Heart left ventricle (tissue), 13 donors: Measurements from ENCODE around the gene C1QTNF2.

Experiments
- POLR2A ChIP-seq, 2 donors: fragments of 450-650 bp; IDR thresholded peaks; one replicate each; pipeline ENCODE4 v1.6.1; 2017; ENCODE audit warnings: antibody characterized with exemption in 2 of 2, mild to moderate bottlenecking in 2 of 2, moderate library complexity in 2 of 2
- TF ChIP-seq, protein P1 (sequence below), 12 donors: fragments of 200-600 bp; sonication (generic) in 4 of 12; IDR thresholded peaks; one replicate each; pipeline versions ENCODE4 v1.5.0 to v1.8.0; 2018 to 2022; ENCODE audit warnings: antibody characterized with exemption in 12 of 12, mild to moderate bottlenecking in 5 of 12
- donor health status: ischemic (EF 13 %, LVEDD 7.1; RV severe dilation, severe dysfunction).
- donor health status: DM: no; HTN: yes; CAD: no.
- donor health status: DM: no; HTN: no; CAD: no.
- donor health status: ischemic (EF 25% LVEDD 6.9; RV normal size, moderate dysfunction).
- donor health status: ischemic (EF 25% LVEDD 5.7; RV mildly dilated, moderate dysfunction).
- donor health status: ischemic (EF 35%, LVEDD 5.7; RV mildly dilated, moderate dysfunction).
- donor health status: nonischemic (EF 11% LVEDD 7.7; RV severe dilation, severe dysfunction).
- donor health status: DM: yes; HTN: yes; CAD: no.
- donor health status: PGD.
- donor health status: ischemic (EF 29% LVEDD 5.4; RV normal size, mild dysfunction).
- donor health status: nonischemic (EF 23%, LVEDD 6.1; RV moderate dilation, normal function).

- TF ChIP-seq, protein P1, sequence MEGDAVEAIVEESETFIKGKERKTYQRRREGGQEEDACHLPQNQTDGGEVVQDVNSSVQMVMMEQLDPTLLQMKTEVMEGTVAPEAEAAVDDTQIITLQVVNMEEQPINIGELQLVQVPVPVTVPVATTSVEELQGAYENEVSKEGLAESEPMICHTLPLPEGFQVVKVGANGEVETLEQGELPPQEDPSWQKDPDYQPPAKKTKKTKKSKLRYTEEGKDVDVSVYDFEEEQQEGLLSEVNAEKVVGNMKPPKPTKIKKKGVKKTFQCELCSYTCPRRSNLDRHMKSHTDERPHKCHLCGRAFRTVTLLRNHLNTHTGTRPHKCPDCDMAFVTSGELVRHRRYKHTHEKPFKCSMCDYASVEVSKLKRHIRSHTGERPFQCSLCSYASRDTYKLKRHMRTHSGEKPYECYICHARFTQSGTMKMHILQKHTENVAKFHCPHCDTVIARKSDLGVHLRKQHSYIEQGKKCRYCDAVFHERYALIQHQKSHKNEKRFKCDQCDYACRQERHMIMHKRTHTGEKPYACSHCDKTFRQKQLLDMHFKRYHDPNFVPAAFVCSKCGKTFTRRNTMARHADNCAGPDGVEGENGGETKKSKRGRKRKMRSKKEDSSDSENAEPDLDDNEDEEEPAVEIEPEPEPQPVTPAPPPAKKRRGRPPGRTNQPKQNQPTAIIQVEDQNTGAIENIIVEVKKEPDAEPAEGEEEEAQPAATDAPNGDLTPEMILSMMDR (IDR thresholded peaks at IDR 0.05) = no peak
- TF ChIP-seq POLR2A (IDR thresholded peaks at IDR 0.05) = no peak
Measured at GRCh38 chr5:160363211-160363610, 7.2 kb downstream of the C1QTNF2 start.
